ENCODE data around the gene F5.

DNA sequence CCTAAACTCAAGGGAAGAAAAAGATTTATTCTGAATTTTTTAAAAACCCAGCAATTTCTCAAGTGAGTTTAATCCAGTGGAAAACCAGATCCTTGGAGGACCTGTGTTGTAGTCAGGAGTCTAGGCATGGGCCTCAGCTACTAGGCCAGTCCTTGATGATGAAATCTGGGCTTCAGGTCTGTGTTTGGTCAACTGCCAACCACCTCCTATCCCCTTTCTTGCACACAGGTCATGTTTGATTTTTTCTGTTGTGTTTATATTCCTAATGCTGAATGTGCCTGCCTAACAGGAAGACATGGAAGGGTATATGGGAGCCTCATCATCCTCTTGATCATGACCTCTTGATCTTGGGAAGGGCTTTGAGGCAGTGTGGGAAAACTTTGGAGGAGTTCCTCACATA is 62.4 kb downstream of the F5 start:
- TF ChIP-seq EZH2 (IDR thresholded peaks at IDR 0.05) (no peak), POLR2AphosphoS5 (IDR thresholded peaks at IDR 0.05; ENCODE audit: borderline replicate concordance, low read depth, low read length) (no peak), FOXP2 (optimal IDR thresholded peaks at IDR 0.05; ENCODE audit: control extremely low read depth, extremely low read length, insufficient read depth) (no peak)
